HepG2 (cell line): Measurements from ENCODE around the gene GNL1. TPM values are rescaled to one million over a fixed set of nuclear protein-coding genes. Genes with fewer than 3 reads are reported as not detected.
A peak's percentile ranks its signal among the peaks of the same experiment; 100 is the strongest.

Experiments
- ATF7 ChIP-seq, 2 experiments: fragments of 450-650 bp in 1 of 2; sonication (generic) in 1 of 2; formaldehyde crosslinking in 1 of 2; IDR thresholded peaks; 2 replicates each; pipeline versions ENCODE4 v1.4.0 to v1.6.1; 2016 to 2020; ENCODE audit warnings: antibody characterized with exemption in 1 of 2, mild to moderate bottlenecking in 1 of 2, missing genetic modification reagents in 1 of 2
- FOXA3 ChIP-seq: IDR thresholded peaks from 2 replicates; pipeline ENCODE4 v1.6.1; 2016; ENCODE audit warnings: missing genetic modification reagents, missing compliant biosample characterization
- HDAC1 ChIP-seq: sonication (generic); formaldehyde crosslinking; IDR thresholded peaks from 2 replicates; pipeline ENCODE4 v1.5.1; 2020; ENCODE audit warnings: mild to moderate bottlenecking, missing genetic modification reagents
- HNF4A ChIP-seq: sonication (generic); formaldehyde crosslinking; IDR thresholded peaks from 2 replicates; pipeline ENCODE4 v1.4.0; 2020; ENCODE audit warnings: missing genetic modification reagents
- HNRNPK ChIP-seq: fragments of 200-400 bp; formaldehyde crosslinking; IDR thresholded peaks from 2 replicates; pipeline ENCODE4 v1.6.1; 2018; ENCODE audit warnings: low read length, low read depth, moderate library complexity, mild to moderate bottlenecking; ENCODE audit not compliant: poor library complexity, severe bottlenecking
- HOXA7 ChIP-seq: sonication (generic); formaldehyde crosslinking; IDR thresholded peaks from 2 replicates; pipeline ENCODE4 v1.8.1; 2022; ENCODE audit warnings: mild to moderate bottlenecking, missing genetic modification reagents, moderate library complexity
- NFKBIZ ChIP-seq: IDR thresholded peaks from 2 replicates; pipeline ENCODE4 v1.6.1; 2018; ENCODE audit warnings: missing genetic modification reagents, missing compliant biosample characterization
- ZBTB20 ChIP-seq: sonication (generic); formaldehyde crosslinking; IDR thresholded peaks from 2 replicates; pipeline ENCODE4 v1.8.1; 2023; ENCODE audit warnings: missing genetic modification reagents, low read depth, mild to moderate bottlenecking, borderline replicate concordance
- ZFAT ChIP-seq: sonication (generic); formaldehyde crosslinking; conservative IDR thresholded peaks from 2 replicates; pipeline ENCODE4 v1.8.1; 2023; ENCODE audit warnings: missing genetic modification reagents, inconsistent platforms
- ZNF225 ChIP-seq: sonication (generic); formaldehyde crosslinking; IDR thresholded peaks from 2 replicates; pipeline ENCODE4 v1.4.0; 2020; ENCODE audit warnings: mild to moderate bottlenecking, missing genetic modification reagents
- ZNF749 ChIP-seq: sonication (generic); formaldehyde crosslinking; IDR thresholded peaks from 2 replicates; pipeline ENCODE4 v1.8.0; 2022; ENCODE audit warnings: mild to moderate bottlenecking, missing genetic modification reagents, moderate library complexity, borderline replicate concordance
- ZNF772 ChIP-seq: sonication (generic); formaldehyde crosslinking; IDR thresholded peaks from 2 replicates; pipeline ENCODE4 v1.5.0; 2020; ENCODE audit warnings: mild to moderate bottlenecking, missing genetic modification reagents
- polyA plus RNA-seq, 8 experiments: library from polyadenylated mRNA; depleted of rRNA in 3 of 8; stranded (reverse) in 7 of 8; unstranded in 1 of 8; fragments of >200 nt; fragmentation: Illumina TruSeq in 4 of 8; extraction: Trizol in 4 of 8; gene quantifications; 2 replicates each; pipeline versions ENCODE4 v1.2.1 to v1.2.3, GENCODE V29; 2011 to 2016; ENCODE audit warnings: low read depth in 4 of 8, missing spikeins in 1 of 8, mixed read lengths in 1 of 8; ENCODE audit not compliant: insufficient read depth in 1 of 8
- total RNA-seq, 5 experiments: library from RNA; depleted of rRNA; stranded (reverse); fragments of >200 nt; fragmentation: Illumina TruSeq; extraction: Trizol; gene quantifications; 2 replicates each; pipeline ENCODE4 v1.2.3, GENCODE V29; 2016; ENCODE audit warnings: low read depth in 1 of 5
- TF ChIP-seq, protein P1 (sequence below): sonication (generic); formaldehyde crosslinking; IDR thresholded peaks from 2 replicates; pipeline ENCODE4 v1.4.0; 2020; ENCODE audit warnings: mild to moderate bottlenecking, missing genetic modification reagents, borderline replicate concordance
- TF ChIP-seq, protein P2 (sequence below): sonication (generic); formaldehyde crosslinking; IDR thresholded peaks from 2 replicates; pipeline ENCODE4 v1.4.0; 2020; ENCODE audit warnings: missing genetic modification reagents
- TF ChIP-seq, protein P3 (sequence below): fragments of 450-650 bp; IDR thresholded peaks from 2 replicates; pipeline ENCODE4 v1.6.1; 2016
- TF ChIP-seq, protein P4 (sequence below): sonication (generic); formaldehyde crosslinking; IDR thresholded peaks from 2 replicates; pipeline ENCODE4 v1.5.0; 2020; ENCODE audit warnings: mild to moderate bottlenecking, missing genetic modification reagents
- TF ChIP-seq, protein P5 (sequence below): sonication (generic); formaldehyde crosslinking; IDR thresholded peaks from 2 replicates; pipeline ENCODE4 v1.5.0; 2020; ENCODE audit warnings: mild to moderate bottlenecking, missing genetic modification reagents, moderate library complexity

GNL1 gene
- total and polyA plus RNA-seq, 2 of the 13 experiments (the other 11 are each of a cell fraction or from before 2014, with no cell fraction given), result 35.0 to 55.6 TPM

DNA sequence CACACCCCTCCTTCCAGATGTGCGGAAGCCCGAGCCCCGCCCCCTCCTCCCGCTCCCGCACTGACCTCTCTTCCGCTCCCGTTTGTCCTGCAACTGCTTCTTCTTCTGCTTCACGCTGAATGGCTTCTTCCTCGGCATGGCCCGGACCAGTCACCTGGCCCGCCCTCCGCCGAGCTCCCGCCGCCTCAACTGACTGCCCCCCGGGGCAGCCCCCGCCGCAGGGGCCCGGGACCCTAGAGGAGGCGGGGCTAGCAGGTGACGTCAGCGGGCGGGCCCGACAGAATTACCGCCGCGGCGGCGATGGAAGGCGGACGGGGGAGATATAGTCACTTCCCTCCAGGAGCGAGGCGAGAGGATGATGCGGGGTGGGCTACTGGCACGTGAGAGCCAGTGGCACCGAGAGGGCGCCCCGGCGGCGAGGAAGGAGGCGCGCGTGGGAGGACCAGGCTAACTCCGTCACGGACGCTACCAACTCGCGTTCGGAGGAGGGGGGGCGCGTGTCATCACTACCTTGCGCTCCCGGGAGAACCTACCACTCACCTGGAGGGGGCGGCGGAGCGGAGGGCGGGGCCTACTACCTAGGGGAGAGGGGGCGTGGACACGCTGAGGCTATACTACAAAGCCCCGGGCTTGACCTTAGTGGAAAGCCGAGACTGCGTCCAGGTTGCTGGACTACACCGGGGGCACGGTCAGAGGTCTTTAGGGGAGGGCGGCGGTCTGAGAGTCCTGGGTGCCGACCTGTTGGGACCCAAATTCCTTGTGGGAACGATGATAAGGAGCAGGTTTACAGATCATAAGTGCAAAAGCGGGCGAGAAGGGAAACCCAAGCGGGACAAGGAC, at the start of gene GNL1 (continued):
- TF ChIP-seq, protein P1, sequence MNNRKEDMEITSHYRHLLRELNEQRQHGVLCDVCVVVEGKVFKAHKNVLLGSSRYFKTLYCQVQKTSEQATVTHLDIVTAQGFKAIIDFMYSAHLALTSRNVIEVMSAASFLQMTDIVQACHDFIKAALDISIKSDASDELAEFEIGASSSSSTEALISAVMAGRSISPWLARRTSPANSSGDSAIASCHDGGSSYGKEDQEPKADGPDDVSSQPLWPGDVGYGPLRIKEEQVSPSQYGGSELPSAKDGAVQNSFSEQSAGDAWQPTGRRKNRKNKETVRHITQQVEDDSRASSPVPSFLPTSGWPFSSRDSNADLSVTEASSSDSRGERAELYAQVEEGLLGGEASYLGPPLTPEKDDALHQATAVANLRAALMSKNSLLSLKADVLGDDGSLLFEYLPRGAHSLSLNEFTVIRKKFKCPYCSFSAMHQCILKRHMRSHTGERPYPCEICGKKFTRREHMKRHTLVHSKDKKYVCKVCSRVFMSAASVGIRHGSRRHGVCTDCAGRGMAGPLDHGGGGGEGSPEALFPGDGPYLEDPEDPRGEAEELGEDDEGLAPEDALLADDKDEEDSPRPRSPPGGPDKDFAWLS (CRISPR knock-in tag), result no peak
- TF ChIP-seq, protein P2, sequence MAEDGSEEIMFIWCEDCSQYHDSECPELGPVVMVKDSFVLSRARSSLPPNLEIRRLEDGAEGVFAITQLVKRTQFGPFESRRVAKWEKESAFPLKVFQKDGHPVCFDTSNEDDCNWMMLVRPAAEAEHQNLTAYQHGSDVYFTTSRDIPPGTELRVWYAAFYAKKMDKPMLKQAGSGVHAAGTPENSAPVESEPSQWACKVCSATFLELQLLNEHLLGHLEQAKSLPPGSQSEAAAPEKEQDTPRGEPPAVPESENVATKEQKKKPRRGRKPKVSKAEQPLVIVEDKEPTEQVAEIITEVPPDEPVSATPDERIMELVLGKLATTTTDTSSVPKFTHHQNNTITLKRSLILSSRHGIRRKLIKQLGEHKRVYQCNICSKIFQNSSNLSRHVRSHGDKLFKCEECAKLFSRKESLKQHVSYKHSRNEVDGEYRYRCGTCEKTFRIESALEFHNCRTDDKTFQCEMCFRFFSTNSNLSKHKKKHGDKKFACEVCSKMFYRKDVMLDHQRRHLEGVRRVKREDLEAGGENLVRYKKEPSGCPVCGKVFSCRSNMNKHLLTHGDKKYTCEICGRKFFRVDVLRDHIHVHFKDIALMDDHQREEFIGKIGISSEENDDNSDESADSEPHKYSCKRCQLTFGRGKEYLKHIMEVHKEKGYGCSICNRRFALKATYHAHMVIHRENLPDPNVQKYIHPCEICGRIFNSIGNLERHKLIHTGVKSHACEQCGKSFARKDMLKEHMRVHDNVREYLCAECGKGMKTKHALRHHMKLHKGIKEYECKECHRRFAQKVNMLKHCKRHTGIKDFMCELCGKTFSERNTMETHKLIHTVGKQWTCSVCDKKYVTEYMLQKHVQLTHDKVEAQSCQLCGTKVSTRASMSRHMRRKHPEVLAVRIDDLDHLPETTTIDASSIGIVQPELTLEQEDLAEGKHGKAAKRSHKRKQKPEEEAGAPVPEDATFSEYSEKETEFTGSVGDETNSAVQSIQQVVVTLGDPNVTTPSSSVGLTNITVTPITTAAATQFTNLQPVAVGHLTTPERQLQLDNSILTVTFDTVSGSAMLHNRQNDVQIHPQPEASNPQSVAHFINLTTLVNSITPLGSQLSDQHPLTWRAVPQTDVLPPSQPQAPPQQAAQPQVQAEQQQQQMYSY (CRISPR knock-in tag), result no peak
- peak; percentile 91 for TF ChIP-seq ZNF772 (CRISPR knock-in tag)
- TF ChIP-seq HNRNPK, result no peak
- TF ChIP-seq ZNF225 (CRISPR knock-in tag), result peak; percentile 54; the same call in 1 of the 2 replicates
- TF ChIP-seq ATF7 (IDR thresholded peaks at IDR 0.05), result peak; percentile 97
- peak; percentile 94 for TF ChIP-seq ATF7 (CRISPR knock-in tag; IDR thresholded peaks at IDR 0.05)
- TF ChIP-seq, protein P3, sequence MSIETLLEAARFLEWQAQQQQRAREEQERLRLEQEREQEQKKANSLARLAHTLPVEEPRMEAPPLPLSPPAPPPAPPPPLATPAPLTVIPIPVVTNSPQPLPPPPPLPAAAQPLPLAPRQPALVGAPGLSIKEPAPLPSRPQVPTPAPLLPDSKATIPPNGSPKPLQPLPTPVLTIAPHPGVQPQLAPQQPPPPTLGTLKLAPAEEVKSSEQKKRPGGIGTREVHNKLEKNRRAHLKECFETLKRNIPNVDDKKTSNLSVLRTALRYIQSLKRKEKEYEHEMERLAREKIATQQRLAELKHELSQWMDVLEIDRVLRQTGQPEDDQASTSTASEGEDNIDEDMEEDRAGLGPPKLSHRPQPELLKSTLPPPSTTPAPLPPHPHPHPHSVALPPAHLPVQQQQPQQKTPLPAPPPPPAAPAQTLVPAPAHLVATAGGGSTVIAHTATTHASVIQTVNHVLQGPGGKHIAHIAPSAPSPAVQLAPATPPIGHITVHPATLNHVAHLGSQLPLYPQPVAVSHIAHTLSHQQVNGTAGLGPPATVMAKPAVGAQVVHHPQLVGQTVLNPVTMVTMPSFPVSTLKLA, result peak; percentile 73
- no peak for TF ChIP-seq FOXA3 (CRISPR knock-in tag)
- TF ChIP-seq HOXA7 (CRISPR knock-in tag), result no peak
- no peak; the same call in 1 of the 2 replicates for TF ChIP-seq HDAC1
- TF ChIP-seq ZBTB20 (CRISPR knock-in tag), result no peak; the same call in 1 of the 2 replicates
- TF ChIP-seq NFKBIZ (CRISPR knock-in tag), result peak; percentile 43
- TF ChIP-seq ZNF749 (CRISPR knock-in tag), result peak; percentile 91; the same call in 1 of the 2 replicates
- TF ChIP-seq, protein P4, sequence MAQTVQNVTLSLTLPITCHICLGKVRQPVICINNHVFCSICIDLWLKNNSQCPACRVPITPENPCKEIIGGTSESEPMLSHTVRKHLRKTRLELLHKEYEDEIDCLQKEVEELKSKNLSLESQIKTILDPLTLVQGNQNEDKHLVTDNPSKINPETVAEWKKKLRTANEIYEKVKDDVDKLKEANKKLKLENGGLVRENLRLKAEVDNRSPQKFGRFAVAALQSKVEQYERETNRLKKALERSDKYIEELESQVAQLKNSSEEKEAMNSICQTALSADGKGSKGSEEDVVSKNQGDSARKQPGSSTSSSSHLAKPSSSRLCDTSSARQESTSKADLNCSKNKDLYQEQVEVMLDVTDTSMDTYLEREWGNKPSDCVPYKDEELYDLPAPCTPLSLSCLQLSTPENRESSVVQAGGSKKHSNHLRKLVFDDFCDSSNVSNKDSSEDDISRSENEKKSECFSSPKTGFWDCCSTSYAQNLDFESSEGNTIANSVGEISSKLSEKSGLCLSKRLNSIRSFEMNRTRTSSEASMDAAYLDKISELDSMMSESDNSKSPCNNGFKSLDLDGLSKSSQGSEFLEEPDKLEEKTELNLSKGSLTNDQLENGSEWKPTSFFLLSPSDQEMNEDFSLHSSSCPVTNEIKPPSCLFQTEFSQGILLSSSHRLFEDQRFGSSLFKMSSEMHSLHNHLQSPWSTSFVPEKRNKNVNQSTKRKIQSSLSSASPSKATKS (CRISPR knock-in tag), result no peak
- TF ChIP-seq, protein P5, sequence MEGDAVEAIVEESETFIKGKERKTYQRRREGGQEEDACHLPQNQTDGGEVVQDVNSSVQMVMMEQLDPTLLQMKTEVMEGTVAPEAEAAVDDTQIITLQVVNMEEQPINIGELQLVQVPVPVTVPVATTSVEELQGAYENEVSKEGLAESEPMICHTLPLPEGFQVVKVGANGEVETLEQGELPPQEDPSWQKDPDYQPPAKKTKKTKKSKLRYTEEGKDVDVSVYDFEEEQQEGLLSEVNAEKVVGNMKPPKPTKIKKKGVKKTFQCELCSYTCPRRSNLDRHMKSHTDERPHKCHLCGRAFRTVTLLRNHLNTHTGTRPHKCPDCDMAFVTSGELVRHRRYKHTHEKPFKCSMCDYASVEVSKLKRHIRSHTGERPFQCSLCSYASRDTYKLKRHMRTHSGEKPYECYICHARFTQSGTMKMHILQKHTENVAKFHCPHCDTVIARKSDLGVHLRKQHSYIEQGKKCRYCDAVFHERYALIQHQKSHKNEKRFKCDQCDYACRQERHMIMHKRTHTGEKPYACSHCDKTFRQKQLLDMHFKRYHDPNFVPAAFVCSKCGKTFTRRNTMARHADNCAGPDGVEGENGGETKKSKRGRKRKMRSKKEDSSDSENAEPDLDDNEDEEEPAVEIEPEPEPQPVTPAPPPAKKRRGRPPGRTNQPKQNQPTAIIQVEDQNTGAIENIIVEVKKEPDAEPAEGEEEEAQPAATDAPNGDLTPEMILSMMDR (CRISPR knock-in tag), result no peak
- no peak for TF ChIP-seq ZFAT
- TF ChIP-seq HNF4A (CRISPR knock-in tag), result peak; percentile 48; the same call in 1 of the 2 replicates
